HG03175 (cell line): ENCODE results near the gene RNF168.
"Not testable (repeated sequence)": the region's sequence is repeated elsewhere in the genome, so short reads cannot be mapped to it uniquely, and the experiment has no call there.

ENCODE experiments used
- ATAC-seq: cut with Tn5 transposase; IDR thresholded peaks from one replicate; pipeline ENCODE4 v1.9.1; 2021; ENCODE audit warnings: mild to moderate bottlenecking, moderate library complexity; ENCODE audit not compliant: unreplicated experiment

Gene RNF168

GRCh38 chr3:196472286-196472685 lies 31.3 kb downstream of the RNF168 start:
- no peak for ATAC-seq

- no peak for ATAC-seq
Observed at GRCh38 chr3:196471551-196471950, 32.0 kb downstream of the RNF168 start.

GRCh38 chr3:196470182-196470581 lies 33.4 kb downstream of the RNF168 start:
- ATAC-seq = not testable (repeated sequence)

GRCh38 chr3:196463804-196464203 lies 39.8 kb downstream of the RNF168 start:
- no peak for ATAC-seq

GRCh38 chr3:196463478-196463756 lies 40.2 kb downstream of the RNF168 start:
- no peak for ATAC-seq

- ATAC-seq = not testable (repeated sequence)
Observed at GRCh38 chr3:196462680-196463477, 40.7 kb downstream of the RNF168 start.

GRCh38 chr3:196458063-196458462 lies 45.5 kb downstream of the RNF168 start:
- no peak for ATAC-seq

- ATAC-seq = not testable (repeated sequence)
Observed at GRCh38 chr3:196457470-196457869, 46.1 kb downstream of the RNF168 start.

GRCh38 chr3:196454935-196455334 lies 48.6 kb downstream of the RNF168 start:
- no peak for ATAC-seq

GRCh38 chr3:196445391-196445790 lies 58.2 kb downstream of the RNF168 start:
- not testable (repeated sequence) for ATAC-seq

- ATAC-seq = no peak
Observed at GRCh38 chr3:196444500-196444894, 59.1 kb downstream of the RNF168 start.

- no peak for ATAC-seq
Observed at GRCh38 chr3:196440696-196441095, 62.9 kb downstream of the RNF168 start.

- no peak for ATAC-seq
Observed at GRCh38 chr3:196440041-196440537, 63.5 kb downstream of the RNF168 start.

GRCh38 chr3:196432137-196432879 lies 71.3 kb downstream of the RNF168 start, which contains the start of gene UBXN7:
Gene UBXN7 (minus strand): TSS chr3:196432427. CDS start chr3:196432399, 28 bp downstream.
- ATAC-seq = peak; percentile 85

GRCh38 chr3:196431181-196432136 lies 72.1 kb downstream of the RNF168 start:
- peak; percentile 31 for ATAC-seq

GRCh38 chr3:196428041-196428440 lies 75.5 kb downstream of the RNF168 start:
- no peak for ATAC-seq

- ATAC-seq = not testable (repeated sequence)
Observed at GRCh38 chr3:196424421-196424820, 79.1 kb downstream of the RNF168 start.

GRCh38 chr3:196423044-196423781 lies 80.4 kb downstream of the RNF168 start:
- no peak for ATAC-seq

- not testable (repeated sequence) for ATAC-seq
Observed at GRCh38 chr3:196421668-196422067, 81.9 kb downstream of the RNF168 start.

- ATAC-seq = no peak
Observed at GRCh38 chr3:196419386-196419785, 84.2 kb downstream of the RNF168 start.
